ENCODE results near the gene STIM2. TPM values are rescaled to one million over a fixed set of nuclear protein-coding genes. Genes with fewer than 3 reads are reported as not detected.

STIM2 gene
- total RNA-seq, 4 donors from 2014 or later = 3.9 to 7.6 (median 4.9) TPM

DNA sequence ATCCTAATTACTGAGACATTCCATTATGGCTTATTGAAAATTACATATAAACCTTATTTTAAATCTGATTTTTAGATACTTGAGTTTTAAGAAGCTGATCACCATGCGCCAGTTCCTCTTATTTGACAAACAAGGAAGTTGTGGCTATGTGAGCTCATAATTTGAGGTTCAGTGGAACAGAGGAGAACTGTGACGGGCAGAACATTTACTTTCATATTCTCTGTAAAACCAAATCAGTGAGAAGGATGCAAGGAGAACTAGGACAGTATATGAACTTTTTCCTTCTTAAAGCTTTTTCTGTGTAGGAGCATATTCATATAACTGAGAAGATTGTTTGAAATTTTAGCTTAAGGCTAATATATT is 25.3 kb downstream of the STIM2 start:
- Histone ChIP-seq H3K4me3 (no peak overlapping the region), H3K27ac (no peak overlapping the region), H3K27me3 (no peaks in the 10 kb centered on the region), H3K9me3 (no peaks in the 10 kb centered on the region), H3K36me3 (no peaks in the 10 kb centered on the region), H3K4me1 (peaks cover 5 to 14% of the 10 kb centered on the region in 2 donors)
- TF ChIP-seq, protein P1, sequence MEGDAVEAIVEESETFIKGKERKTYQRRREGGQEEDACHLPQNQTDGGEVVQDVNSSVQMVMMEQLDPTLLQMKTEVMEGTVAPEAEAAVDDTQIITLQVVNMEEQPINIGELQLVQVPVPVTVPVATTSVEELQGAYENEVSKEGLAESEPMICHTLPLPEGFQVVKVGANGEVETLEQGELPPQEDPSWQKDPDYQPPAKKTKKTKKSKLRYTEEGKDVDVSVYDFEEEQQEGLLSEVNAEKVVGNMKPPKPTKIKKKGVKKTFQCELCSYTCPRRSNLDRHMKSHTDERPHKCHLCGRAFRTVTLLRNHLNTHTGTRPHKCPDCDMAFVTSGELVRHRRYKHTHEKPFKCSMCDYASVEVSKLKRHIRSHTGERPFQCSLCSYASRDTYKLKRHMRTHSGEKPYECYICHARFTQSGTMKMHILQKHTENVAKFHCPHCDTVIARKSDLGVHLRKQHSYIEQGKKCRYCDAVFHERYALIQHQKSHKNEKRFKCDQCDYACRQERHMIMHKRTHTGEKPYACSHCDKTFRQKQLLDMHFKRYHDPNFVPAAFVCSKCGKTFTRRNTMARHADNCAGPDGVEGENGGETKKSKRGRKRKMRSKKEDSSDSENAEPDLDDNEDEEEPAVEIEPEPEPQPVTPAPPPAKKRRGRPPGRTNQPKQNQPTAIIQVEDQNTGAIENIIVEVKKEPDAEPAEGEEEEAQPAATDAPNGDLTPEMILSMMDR (IDR thresholded peaks at IDR 0.05 in 4 of 5, conservative IDR thresholded peaks at IDR 0.05 in 1 of 5) = no peak
- no peak for TF ChIP-seq POLR2A (IDR thresholded peaks at IDR 0.05)
- no peak for ATAC-seq
- intact Hi-C loops (cut with DNase I; ENCODE audit: low total_unique reads) (no loop called here), in situ Hi-C loops (cut with MboI; ENCODE audit: low sequenced_read_pairs in 4 of 4) (no loop called here)
- DNase-seq = peak in 1 of 2 donors; percentile 10

GRCh38 chr4:26887143-26887542 is 26.5 kb downstream of the STIM2 start:
- TF ChIP-seq, protein P1 (IDR thresholded peaks at IDR 0.05 in 4 of 5, conservative IDR thresholded peaks at IDR 0.05 in 1 of 5) = no peak
- TF ChIP-seq POLR2A (IDR thresholded peaks at IDR 0.05) = no peak
- intact Hi-C loops (cut with DNase I; ENCODE audit: low total_unique reads) = no loop called here
- Histone ChIP-seq H3K27ac (no peak overlapping the region), H3K4me3 (no peak overlapping the region), H3K4me1 (peaks cover 5 to 14% of the 10 kb centered on the region in 2 donors), H3K27me3 (no peaks in the 10 kb centered on the region), H3K36me3 (no peaks in the 10 kb centered on the region), H3K9me3 (no peaks in the 10 kb centered on the region)
- DNase-seq = no peak
- ATAC-seq = no peak
- in situ Hi-C loops (cut with MboI; ENCODE audit: low sequenced_read_pairs in 4 of 4) = no loop called here

- DNase-seq = no peak
- H3K4me3 ChIP-seq = no peak overlapping the region
- ATAC-seq = no peak
- H3K4me1 ChIP-seq = peaks cover 5 to 14% of the 10 kb centered on the region in 2 donors
- H3K36me3 ChIP-seq = no peaks in the 10 kb centered on the region
- intact Hi-C loops (cut with DNase I; ENCODE audit: low total_unique reads) (no loop called here), in situ Hi-C loops (cut with MboI; ENCODE audit: low sequenced_read_pairs in 4 of 4) (no loop called here)
- TF ChIP-seq POLR2A (IDR thresholded peaks at IDR 0.05) = no peak
- TF ChIP-seq, protein P1 (IDR thresholded peaks at IDR 0.05 in 4 of 5, conservative IDR thresholded peaks at IDR 0.05 in 1 of 5) = no peak
- H3K27ac ChIP-seq = no peak overlapping the region
- no peaks in the 10 kb centered on the region for H3K27me3 ChIP-seq
- no peaks in the 10 kb centered on the region for H3K9me3 ChIP-seq
Measured at GRCh38 chr4:26887809-26888208, 27.2 kb downstream of the STIM2 start.

- DNase-seq (no peak), ATAC-seq (no peak)
- intact Hi-C loops (cut with DNase I; ENCODE audit: low total_unique reads) (no loop called here), in situ Hi-C loops (cut with MboI; ENCODE audit: low sequenced_read_pairs in 4 of 4) (no loop called here)
- TF ChIP-seq, protein P1 (IDR thresholded peaks at IDR 0.05 in 4 of 5, conservative IDR thresholded peaks at IDR 0.05 in 1 of 5) = no peak
- TF ChIP-seq POLR2A (IDR thresholded peaks at IDR 0.05) = no peak
- Histone ChIP-seq H3K9me3 (no peaks in the 10 kb centered on the region), H3K36me3 (no peaks in the 10 kb centered on the region), H3K27me3 (no peaks in the 10 kb centered on the region), H3K4me3 (no peak overlapping the region), H3K27ac (no peak overlapping the region), H3K4me1 (peaks cover 6 to 17% of the 10 kb centered on the region in 2 donors)
Measured at GRCh38 chr4:26889356-26889755, 28.7 kb downstream of the STIM2 start.

DNA sequence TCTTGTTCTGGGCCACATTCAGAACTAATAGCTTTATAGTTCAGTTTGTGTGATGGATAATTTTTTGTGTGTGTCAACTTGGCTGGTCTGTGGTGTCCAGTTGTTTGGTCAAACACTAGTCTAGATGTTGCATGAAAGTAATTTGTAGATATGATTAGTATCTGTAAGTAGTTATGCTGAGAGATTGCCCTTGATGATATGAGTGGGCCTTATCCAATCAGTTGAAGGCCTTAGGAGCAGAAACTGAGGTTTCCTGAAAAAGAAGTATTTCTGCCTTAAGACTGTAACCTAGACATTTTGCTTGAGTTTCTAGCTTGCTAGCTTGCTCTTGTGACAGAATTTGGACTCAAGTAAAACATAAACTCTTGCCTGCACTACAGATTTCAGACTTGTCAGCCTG is 30.4 kb downstream of the STIM2 start:
- Histone ChIP-seq H3K9me3 (no peaks in the 10 kb centered on the region), H3K4me1 (peaks cover 6 to 8% of the 10 kb centered on the region in 2 donors), H3K27me3 (no peaks in the 10 kb centered on the region), H3K27ac (no peak overlapping the region), H3K36me3 (no peaks in the 10 kb centered on the region), H3K4me3 (no peak overlapping the region)
- no peak for DNase-seq
- in situ Hi-C loops (cut with MboI; ENCODE audit: low sequenced_read_pairs in 4 of 4) = no loop called here
- intact Hi-C loops (cut with DNase I; ENCODE audit: low total_unique reads) = no loop called here
- TF ChIP-seq POLR2A (IDR thresholded peaks at IDR 0.05) = no peak
- TF ChIP-seq, protein P1 (IDR thresholded peaks at IDR 0.05 in 4 of 5, conservative IDR thresholded peaks at IDR 0.05 in 1 of 5) = no peak
- no peak for ATAC-seq

Measured in gastrocnemius medialis (tissue), 4 donors.